DMS 273 (cell line): ENCODE measurements around the gene SNX25.
A peak's percentile ranks its signal among the peaks of the same experiment; 100 is the strongest.
"Not testable (repeated sequence)": the region's sequence is repeated elsewhere in the genome, so short reads cannot be mapped to it uniquely, and the experiment has no call there.

Experiments used
- DNase-seq: peaks from one replicate; lab custom pipeline; 2025; ENCODE audit not compliant: unreplicated experiment; lab: John Stamatoyannopoulos, UW

SNX25 gene

GRCh38 chr4:185204238-185204910, 5.0 kb upstream of the SNX25 start:
- DNase-seq: peak; percentile 37

- not testable (repeated sequence) for DNase-seq
Observed at GRCh38 chr4:185205073-185205472, 4.3 kb upstream of the SNX25 start.

- no peak for DNase-seq
Observed at GRCh38 chr4:185205697-185206342, 3.6 kb upstream of the SNX25 start.

- no peak for DNase-seq
Observed at GRCh38 chr4:185207466-185207865, 1.9 kb upstream of the SNX25 start.

GRCh38 chr4:185209852-185210101, 379 bp downstream of the SNX25 start:
- DNase-seq: not testable (repeated sequence)

GRCh38 chr4:185210102-185210981, 944 bp downstream of the SNX25 start:
- DNase-seq: peak; percentile 69

- peak; percentile 10 for DNase-seq
Observed at GRCh38 chr4:185211035-185211434, 1.6 kb downstream of the SNX25 start.

GRCh38 chr4:185211641-185212040, 2.2 kb downstream of the SNX25 start:
- no peak for DNase-seq

GRCh38 chr4:185212581-185212980, 3.2 kb downstream of the SNX25 start:
- DNase-seq: peak; percentile 49

GRCh38 chr4:185213877-185214276, 4.5 kb downstream of the SNX25 start:
- no peak for DNase-seq

GRCh38 chr4:185215261-185215660, 5.9 kb downstream of the SNX25 start:
- DNase-seq: no peak

- DNase-seq: no peak
Observed at GRCh38 chr4:185217408-185217975, 8.1 kb downstream of the SNX25 start.

- DNase-seq: no peak
Observed at GRCh38 chr4:185218312-185218711, 8.9 kb downstream of the SNX25 start.

GRCh38 chr4:185219551-185220344, 10.3 kb downstream of the SNX25 start:
- DNase-seq: peak; percentile 60

- DNase-seq: no peak
Observed at GRCh38 chr4:185221491-185221890, 12.1 kb downstream of the SNX25 start.

GRCh38 chr4:185221912-185222311, 12.5 kb downstream of the SNX25 start:
- DNase-seq: no peak

- no peak for DNase-seq
Observed at GRCh38 chr4:185222598-185222997, 13.2 kb downstream of the SNX25 start.

- DNase-seq: peak; percentile 13
Observed at GRCh38 chr4:185224597-185224996, 15.2 kb downstream of the SNX25 start.

- no peak for DNase-seq
Observed at GRCh38 chr4:185225940-185226339, 16.5 kb downstream of the SNX25 start.

- peak; percentile 17 for DNase-seq
Observed at GRCh38 chr4:185227131-185227551, 17.7 kb downstream of the SNX25 start.

GRCh38 chr4:185227713-185228278, 18.4 kb downstream of the SNX25 start:
- DNase-seq: no peak
